Stimulated activated CD8-positive, alpha-beta memory T cell treated with anti-CD3 and anti-CD28 coated beads, Interleukin-4, amount 100 ng/mL, for 48 hours (primary cell): ENCODE results near the gene GJA8.
A peak's percentile ranks its signal among the peaks of the same experiment; 100 is the strongest.
"Not testable (repeated sequence)": the region's sequence is repeated elsewhere in the genome, so short reads cannot be mapped to it uniquely, and the experiment has no call there.

Experiments used
- DNase-seq: peaks from one replicate; pipeline ENCODE4 v3.0.0-alpha.2; 2020

GJA8 gene

GRCh38 chr1:147902253-147902845 is at the start of gene GJA8:
Gene GJA8 (plus strand): TSS chr1:147902795. CDS start chr1:147907956, 5,161 bp downstream.
- DNase-seq = no peak

DNA sequence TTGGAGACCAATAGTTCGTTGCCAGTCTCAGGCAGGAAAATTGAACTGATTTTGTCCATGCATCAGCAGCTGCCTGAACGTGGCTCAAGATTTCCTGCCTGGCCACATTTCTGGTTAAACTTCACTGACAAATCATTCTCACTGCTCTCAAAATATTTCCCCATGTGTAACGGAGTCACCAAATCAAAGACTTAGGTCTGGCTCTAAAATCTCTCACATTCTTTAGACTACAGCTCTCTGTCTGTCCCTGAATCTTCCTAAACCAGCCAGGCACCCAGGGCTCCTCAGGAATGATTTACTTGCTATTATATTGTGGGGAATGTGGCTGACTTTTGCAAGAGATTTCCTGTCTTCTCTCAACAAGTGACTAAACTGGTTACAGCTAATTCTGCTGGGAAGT is 49.2 kb upstream of the GJA8 start:
- DNase-seq = no peak

- DNase-seq = not testable (repeated sequence)
These were observed 47.6 kb upstream of the GJA8 start for GRCh38 chr1:147854989-147855388.

- not testable (repeated sequence) for DNase-seq
These were observed 46.6 kb upstream of the GJA8 start for GRCh38 chr1:147855996-147856395.

GRCh38 chr1:147867204-147867603 is 35.4 kb upstream of the GJA8 start:
- not testable (repeated sequence) for DNase-seq

GRCh38 chr1:147878022-147878421 is 24.6 kb upstream of the GJA8 start:
- DNase-seq = no peak

- DNase-seq = no peak
These were observed 22.7 kb upstream of the GJA8 start for GRCh38 chr1:147879911-147880310.

DNA sequence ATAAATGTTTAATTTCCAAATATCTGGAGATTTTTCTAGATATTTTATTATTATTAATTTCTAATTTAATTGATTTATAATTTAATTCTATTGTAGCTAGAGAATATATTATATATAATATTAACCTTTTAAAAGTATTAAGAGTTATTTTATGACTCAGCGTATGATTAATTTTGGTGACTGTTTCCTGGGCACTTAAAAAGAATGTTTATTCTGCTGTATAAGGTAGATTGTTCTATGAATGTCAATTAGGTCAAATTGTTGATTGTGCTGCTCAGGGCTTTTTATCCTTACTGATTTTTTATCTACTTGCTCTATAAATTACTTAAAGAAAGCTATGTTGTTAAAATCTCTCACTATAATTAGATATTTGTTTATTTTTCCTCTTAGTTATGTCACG is 20.1 kb upstream of the GJA8 start:
- DNase-seq = no peak

DNA sequence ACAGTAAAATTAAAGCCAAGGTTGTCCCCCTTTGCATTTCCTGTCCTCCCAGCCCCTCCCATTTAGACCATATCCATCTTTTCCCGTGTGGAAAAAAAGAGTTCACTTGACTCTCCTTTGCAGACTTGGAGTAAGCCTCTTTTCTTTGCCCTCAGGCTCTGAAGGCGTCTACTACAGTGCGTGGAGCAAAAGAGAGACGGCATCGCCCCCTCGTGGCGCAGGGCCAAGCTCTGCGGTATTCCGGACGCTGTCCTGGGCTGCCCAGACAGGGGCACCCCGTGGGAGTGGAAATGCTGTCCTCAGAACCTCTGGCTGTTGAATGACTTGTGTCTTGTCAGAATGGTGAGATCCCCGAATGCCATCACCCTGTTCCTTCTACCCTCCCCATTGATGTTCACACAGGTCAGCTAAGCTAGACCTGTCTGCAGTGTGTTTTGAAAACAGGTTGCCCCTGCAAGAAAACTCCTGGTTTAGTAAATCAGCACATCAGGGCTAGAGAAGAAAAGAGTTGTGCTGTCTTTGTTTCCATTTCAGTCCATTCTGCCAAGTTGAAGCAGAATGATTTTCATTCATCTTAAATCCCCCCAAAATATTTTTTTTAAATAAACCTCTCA is 12.3 kb upstream of the GJA8 start:
- peak; percentile 83 for DNase-seq

DNA sequence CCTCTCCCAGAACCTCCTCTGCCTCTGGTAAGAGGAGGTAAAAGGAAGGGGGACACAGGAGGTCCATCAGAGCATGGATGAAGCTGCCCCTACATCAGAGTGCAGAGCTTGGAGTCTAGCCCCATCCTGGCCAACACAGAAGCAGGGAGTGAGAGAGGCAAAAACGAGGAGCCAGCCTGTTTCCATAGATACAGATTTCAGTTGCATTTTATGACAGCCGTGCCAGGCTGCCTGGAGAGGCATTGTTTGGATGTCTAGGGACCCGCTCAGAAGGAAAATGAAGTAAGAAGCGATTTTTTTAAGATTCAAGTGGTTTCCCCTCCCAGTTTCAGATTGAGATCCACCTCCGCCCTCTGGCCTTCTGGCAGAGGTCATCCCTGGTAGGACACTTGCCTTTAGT is 11.5 kb upstream of the GJA8 start:
- no peak for DNase-seq

DNA sequence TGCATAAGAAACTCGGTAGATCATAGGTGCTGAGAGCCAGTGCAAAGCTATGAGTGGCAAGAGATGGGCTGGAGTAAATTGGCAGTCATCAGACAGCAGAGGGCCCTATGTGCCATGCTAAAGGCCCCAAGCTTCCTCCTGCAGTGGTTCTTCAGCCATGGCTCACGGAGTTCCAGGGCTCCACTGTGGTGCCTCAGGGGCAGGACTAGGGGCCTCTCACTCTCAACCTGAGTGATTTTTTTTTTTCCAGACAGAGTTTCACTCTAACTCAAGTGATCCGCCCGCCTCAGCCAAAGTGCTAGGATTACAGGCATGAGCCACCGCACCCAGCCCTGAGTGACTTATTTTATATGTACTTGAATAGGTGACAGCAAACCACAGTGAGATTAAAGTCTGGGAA is 10.4 kb upstream of the GJA8 start:
- DNase-seq = no peak

DNA sequence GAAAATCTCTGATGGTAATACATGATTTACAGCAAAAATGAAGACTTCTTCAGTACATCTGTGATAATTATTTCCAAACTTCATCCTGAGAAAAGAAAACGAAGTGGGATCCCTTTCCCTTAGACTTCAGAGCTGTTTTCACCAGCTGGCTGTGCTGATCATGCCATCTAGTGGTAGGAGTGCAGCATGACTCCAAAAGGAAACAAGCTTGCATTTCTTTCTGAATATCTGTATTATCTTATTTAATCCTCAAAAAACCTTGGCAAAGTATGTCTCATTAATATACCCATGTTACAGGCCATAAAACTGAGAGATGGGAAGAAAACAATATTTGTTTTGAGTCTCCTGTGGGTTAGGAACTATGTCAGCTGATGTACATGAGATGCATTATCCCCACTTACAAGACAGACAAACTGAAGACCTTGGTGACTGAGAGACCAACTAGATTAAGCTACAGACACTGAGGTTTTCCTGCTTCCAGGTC is 9.8 kb upstream of the GJA8 start:
- DNase-seq = peak; percentile 37

DNA sequence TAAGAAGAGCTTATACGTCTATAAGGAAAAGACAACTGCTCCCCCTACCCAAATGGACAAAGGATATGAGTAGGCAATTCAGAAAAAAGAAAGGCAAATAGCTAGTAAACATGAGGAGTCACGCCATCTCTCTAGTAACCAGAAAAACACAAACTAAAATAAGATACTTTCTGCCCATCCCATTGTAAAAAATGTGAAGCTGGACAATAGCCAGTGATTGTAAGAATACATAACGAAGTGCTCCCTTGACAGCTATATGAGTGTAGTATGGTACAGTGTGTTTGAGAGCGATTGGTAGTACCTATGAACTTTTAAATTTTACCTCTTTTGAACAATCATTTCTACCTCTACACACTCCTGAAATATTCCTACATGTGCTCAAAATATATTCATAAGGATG is 7.5 kb upstream of the GJA8 start:
- DNase-seq = no peak

- no peak for DNase-seq
These were observed 5.4 kb upstream of the GJA8 start for GRCh38 chr1:147897029-147897752.

DNA sequence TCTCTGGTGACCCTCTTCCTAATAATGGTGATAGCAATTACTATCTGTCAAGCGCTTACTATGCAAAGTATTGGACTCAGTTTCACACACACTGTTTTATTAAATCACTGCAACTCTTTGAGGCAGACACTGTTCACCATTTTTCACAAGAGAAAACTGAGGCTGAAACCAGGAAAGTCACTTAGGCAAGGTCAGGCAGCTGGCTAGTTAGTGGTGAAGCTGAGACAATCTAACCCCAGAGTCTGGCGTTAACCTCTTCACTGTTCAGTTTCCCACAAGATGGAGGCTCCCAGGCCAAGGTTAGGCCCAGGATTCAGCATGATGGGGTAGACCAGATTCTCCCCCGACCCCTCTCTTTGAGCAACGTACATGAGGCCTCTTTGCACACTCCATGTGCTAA is 4.8 kb upstream of the GJA8 start:
- DNase-seq = no peak

GRCh38 chr1:147904726-147905125 is 2.1 kb downstream of the GJA8 start:
- DNase-seq = no peak

DNA sequence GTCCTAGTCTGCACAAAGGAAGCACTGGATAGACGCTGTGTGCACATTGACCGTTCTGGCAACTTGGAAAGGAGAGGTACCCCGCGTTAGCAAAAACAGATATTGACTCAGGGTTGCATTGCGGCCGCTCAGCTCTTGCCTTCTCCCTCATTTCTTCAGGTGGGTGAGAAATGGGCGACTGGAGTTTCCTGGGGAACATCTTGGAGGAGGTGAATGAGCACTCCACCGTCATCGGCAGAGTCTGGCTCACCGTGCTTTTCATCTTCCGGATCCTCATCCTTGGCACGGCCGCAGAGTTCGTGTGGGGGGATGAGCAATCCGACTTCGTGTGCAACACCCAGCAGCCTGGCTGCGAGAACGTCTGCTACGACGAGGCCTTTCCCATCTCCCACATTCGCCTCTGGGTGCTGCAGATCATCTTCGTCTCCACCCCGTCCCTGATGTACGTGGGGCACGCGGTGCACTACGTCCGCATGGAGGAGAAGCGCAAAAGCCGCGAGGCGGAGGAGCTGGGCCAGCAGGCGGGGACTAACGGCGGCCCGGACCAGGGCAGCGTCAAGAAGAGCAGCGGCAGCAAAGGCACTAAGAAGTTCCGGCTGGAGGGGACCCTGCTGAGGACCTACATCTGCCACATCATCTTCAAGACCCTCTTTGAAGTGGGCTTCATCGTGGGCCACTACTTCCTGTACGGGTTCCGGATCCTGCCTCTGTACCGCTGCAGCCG is 5.4 kb downstream of the GJA8 start:
- DNase-seq = no peak

GRCh38 chr1:147912553-147912952 is 10.0 kb downstream of the GJA8 start:
- no peak for DNase-seq

- DNase-seq = no peak
These were observed 10.9 kb downstream of the GJA8 start for GRCh38 chr1:147913362-147913942.

DNA sequence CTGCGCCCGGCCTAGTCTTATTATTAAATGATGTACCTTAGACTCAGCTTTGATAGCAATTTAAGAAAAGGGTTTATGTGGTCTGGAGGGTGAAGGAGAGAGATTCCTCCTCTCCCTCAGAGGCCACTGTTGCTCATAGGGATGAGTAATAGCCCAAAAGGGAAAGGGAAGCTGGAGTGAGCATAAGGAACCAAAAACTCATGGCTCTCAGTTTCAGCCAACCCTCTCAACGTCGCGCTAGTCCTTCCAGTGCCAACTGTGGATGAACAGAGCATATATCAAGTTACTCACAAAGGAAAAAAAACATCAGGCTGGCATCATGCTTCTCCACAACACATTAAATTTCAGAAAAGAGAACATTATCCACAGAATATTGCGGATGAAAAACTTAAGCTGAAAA is 17.3 kb downstream of the GJA8 start:
- no peak for DNase-seq

GRCh38 chr1:147924813-147925212 is 22.2 kb downstream of the GJA8 start:
- no peak for DNase-seq

DNA sequence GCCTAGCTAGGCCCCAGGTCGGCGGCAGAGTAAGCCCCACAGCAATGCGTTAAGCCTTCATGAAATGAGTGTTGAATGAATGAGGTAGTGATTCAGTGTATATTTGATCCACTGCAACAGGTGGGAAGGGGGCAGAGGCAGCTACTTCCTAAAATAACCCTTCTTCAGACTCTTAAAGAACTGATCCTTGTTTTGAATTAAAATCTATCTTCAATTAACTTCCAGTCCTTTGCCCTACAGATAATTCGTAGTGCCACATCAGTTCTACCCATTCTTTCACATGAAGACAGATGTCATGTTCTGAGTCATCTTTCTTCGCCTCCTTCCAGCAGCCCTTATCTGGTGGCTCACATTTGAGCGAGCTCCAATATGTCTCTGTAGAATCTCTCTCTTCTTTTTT is 24.6 kb downstream of the GJA8 start:
- not testable (repeated sequence) for DNase-seq

DNA sequence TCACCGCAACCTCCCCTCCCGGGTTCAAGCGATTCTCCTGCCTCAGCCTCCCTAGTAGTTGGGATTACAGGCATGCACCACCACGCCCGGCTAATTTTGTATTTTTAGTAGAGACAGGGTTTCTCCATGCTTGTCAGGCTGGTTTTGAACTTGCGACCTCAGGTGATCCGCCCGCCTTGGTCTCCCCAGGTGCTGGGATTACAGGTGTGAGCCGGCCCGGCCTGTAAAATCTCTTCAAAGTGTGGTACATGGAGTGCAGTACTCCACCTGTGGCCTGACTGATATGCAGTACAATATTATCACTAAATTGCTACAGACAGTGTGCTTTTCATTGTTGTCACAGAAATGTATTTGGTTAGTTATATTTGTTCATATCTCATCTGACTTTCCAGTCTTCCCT is 25.1 kb downstream of the GJA8 start:
- DNase-seq = not testable (repeated sequence)
